ENCODE results near the gene SPTBN4.

SPTBN4 gene

GRCh38 chr19:40444825-40445312 is 21.9 kb upstream of the SPTBN4 start (continued):
- TF ChIP-seq ZSCAN18 (tag by site-specific recombination; IDR thresholded peaks at IDR 0.05) (no peak), ZXDB (tag by site-specific recombination; IDR thresholded peaks at IDR 0.05) (0 out of 2 replicates have a peak, but pooled peaks have one; percentile 43), ZNF19 (tag by site-specific recombination; IDR thresholded peaks at IDR 0.05; ENCODE audit: low read depth) (no peak), ZNF629 (tag by site-specific recombination; IDR thresholded peaks at IDR 0.05) (no peak), ZNF704 (tag by site-specific recombination; IDR thresholded peaks at IDR 0.05) (no peak), ZNF223 (tag by site-specific recombination; IDR thresholded peaks at IDR 0.05) (0 out of 2 replicates have a peak, but pooled peaks have one; percentile 12), ZNF514 (tag by site-specific recombination; IDR thresholded peaks at IDR 0.05) (no peak), ZNF26 (tag by site-specific recombination; IDR thresholded peaks at IDR 0.05) (no peak), ZNF837 (tag by site-specific recombination; IDR thresholded peaks at IDR 0.05) (no peak), SETDB1 (IDR thresholded peaks at IDR 0.05; ENCODE audit: insufficient read length, low read length) (no peak), ZNF658 (tag by site-specific recombination; IDR thresholded peaks at IDR 0.05) (no peak), ZSCAN5A (tag by site-specific recombination; IDR thresholded peaks at IDR 0.05) (no peak), ZNF335 (tag by site-specific recombination; conservative IDR thresholded peaks at IDR 0.05) (peak; percentile 15), ZNF248 (tag by site-specific recombination; IDR thresholded peaks at IDR 0.05) (no peak), ZFP37 (tag by site-specific recombination; IDR thresholded peaks at IDR 0.05) (no peak), ZNF561 (tag by site-specific recombination; IDR thresholded peaks at IDR 0.05; ENCODE audit: borderline replicate concordance) (no peak), ZNF354C (tag by site-specific recombination; IDR thresholded peaks at IDR 0.05; ENCODE audit: borderline replicate concordance, low read depth) (no peak), PBX3 (CRISPR knock-in tag; IDR thresholded peaks at IDR 0.05) (no peak), KLF8 (tag by site-specific recombination; IDR thresholded peaks at IDR 0.05) (no peak), PRDM6 (tag by site-specific recombination; IDR thresholded peaks at IDR 0.05) (no peak), ZNF174 (tag by site-specific recombination; IDR thresholded peaks at IDR 0.05) (no peak), ZNF133 (tag by site-specific recombination; IDR thresholded peaks at IDR 0.05) (no peak), WT1 (tag by site-specific recombination; IDR thresholded peaks at IDR 0.05) (no peak), ZSCAN23 (tag by site-specific recombination; IDR thresholded peaks at IDR 0.05) (no peak), ZNF449 (tag by site-specific recombination; IDR thresholded peaks at IDR 0.05) (no peak), ZNF558 (tag by site-specific recombination; IDR thresholded peaks at IDR 0.05) (no peak), ZNF510 (tag by site-specific recombination; IDR thresholded peaks at IDR 0.05; ENCODE audit: insufficient replicate concordance) (no peak), ZNF692 (tag by site-specific recombination; IDR thresholded peaks at IDR 0.05) (peak; percentile 97)

All from HEK293 (cell line).